ENCODE data around the gene MMP20. TPM values are rescaled to one million over a fixed set of nuclear protein-coding genes. Genes with fewer than 3 reads are reported as not detected.

The MMP20 gene
- polyA plus RNA-seq, 4 donors, result not detected

DNA sequence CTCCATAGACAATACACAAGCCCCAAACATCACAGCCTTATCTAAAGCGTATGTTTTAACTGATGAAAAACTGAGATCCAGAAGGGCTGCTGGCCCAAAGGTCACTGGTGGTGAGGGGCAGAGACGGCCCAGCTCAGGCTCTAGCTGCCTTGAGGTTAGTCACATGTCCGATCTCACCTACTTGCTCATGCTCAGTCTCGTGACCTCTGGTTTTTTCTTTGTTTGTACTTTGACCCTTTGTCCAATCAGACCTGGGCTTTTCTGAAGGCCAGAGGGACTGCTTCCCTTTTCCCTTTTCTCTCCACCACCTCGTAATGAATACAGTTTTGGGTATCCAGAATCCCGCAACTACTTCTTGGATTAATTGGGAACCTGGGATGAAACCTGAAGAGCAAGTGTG lies 28.6 kb downstream of the MMP20 start:
- no peak for DNase-seq (ENCODE audit: low read depth in 4 of 4, low spot score in 2 of 4)

DNA sequence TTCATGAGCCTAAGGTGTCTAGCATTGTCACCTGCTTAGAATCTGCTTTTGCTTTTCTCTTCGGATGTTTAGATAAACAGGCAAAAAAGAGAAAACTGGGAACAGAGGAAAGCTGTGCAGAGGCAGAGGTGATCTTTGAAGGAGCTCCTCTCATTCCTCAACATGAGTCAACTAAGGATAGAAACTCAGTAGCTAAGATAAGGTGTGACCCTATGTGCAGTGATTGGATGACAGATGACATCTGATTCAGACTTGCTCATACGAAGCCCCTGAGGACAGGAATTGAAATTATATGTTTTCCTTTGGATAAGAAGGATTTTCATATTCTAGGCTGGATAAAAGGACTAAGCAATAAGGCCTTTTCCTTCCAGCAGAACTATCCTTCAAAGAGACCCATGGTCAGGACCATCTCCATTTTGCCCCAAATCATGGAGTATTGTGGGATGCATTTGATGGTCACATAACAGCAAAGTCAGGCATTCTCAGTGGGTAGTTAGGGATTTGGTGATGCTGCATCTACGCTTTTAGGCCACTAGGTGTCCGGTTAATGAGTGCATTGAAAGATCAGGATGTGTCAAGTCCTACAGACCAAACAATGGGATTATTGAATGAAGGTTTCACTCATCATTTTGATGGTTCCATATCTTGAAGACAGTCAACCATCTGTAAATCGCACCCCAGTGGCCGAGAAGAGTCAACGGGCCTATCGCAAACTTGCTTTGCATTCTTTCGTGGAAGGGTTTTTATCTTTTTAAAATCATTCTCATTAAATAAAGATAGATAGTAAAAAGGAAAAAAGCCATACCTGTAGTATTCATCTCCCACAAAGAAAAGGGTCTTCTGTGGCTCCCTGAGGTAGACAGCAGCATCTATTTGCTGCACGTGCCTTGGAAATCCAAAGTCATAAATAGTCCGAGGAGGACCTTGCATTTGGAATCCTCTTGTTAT lies 32.2 kb downstream of the MMP20 start:
- no peak for DNase-seq (ENCODE audit: low read depth in 4 of 4, low spot score in 2 of 4)

DNA sequence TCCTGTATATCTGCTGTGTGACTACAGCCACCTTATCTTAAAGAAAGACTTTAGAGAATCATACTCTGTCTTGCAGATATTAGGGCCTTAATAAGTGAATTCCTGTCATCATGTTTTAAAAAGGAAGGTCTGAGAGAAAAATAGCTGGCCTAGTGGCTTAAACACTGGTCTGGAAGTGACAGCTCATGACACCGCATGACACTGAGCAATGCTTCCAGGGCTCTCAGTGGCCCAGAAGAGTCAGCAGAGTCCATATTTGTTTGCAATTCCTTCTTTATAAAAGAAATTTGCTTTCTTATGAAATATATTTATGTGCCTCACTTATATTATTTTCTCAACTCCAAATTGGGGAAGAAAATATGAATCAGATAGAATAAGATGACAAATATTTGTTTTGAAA lies 33.0 kb downstream of the MMP20 start:
- DNase-seq (ENCODE audit: low read depth in 4 of 4, low spot score in 2 of 4), result no peak

DNA sequence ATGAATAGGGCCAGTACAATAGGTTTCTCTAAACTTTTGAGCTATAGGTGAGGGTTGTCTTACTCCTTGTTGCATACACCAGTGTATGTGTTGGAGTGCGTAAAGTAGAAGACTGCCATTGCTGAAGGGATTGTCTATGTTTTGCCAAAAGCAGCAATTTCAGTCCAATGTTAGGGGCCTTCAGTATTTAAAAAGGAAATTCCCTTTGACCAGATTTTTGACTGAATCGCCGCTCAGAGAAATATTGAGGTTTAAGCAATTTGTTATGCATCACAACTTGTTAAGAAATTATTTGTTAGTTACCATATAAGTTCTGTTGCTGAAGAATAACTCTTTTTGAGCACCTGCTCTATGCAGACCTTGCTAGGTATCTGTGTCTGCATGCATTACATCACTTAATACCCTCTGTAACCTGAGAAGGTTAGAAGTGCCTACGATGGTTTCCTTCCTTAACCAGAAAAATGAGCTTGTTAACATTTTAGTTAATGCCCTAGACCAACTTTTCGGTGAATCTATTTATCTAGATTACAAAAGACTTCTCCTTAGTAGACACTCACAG lies 33.9 kb downstream of the MMP20 start:
- no peak for DNase-seq (ENCODE audit: low read depth in 4 of 4, low spot score in 2 of 4)

DNA sequence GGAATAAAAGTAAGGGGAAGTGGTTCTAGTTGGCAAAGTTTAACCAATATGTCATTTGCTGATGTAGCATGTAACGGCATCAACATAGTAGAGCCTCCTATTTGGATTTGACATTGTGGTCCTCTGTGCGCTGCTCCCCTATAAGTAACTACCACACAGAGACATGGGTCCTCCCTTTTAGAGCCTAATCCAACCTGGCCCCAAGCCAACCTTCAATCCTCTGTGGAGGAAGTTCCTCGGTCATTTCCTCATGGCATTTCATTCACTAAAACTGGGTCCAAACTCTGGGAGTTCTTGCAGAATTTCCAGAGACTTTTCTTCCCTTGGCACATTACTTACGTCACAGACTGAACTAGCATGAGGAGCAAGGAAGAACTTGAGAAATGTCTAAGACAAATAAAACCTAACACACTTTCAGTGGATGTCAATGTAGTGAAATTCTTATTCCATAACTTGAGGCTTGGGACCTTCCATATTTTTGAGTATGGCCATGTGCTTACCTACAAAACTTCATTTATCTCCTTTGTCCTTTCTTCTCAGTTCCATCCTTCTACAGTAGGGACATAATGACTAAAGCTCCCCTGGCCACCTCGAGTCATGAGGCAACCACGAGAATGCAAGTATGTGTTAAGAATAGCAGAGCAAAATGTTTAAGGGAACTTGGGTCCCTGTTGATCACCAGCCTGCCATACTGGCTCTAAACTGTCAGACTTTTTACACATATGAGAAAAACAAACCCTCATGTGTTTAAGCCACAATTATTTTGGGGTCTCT lies 34.7 kb downstream of the MMP20 start:
- DNase-seq (ENCODE audit: low read depth in 4 of 4, low spot score in 2 of 4), result no peak

DNA sequence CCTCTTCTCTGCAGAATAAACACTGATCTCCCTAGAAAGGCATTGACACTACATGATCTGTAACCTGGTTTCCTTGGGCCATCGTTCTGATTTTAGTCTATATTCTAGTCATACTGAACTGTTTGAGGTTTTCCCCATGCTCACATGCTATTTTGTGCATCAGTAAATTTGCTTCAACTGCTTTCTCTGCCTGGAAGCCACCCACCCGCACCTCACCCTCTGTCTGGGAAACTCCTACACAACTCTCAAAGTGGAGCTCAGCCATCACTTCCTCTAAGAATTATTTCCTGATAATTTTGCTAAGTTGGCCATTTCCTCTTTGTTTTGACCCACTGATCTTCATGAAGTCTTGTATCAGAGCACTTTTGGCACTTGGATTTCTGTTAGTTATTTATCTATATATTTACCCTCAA lies 36.1 kb downstream of the MMP20 start:
- no peak for DNase-seq (ENCODE audit: low read depth in 4 of 4, low spot score in 2 of 4)

DNA sequence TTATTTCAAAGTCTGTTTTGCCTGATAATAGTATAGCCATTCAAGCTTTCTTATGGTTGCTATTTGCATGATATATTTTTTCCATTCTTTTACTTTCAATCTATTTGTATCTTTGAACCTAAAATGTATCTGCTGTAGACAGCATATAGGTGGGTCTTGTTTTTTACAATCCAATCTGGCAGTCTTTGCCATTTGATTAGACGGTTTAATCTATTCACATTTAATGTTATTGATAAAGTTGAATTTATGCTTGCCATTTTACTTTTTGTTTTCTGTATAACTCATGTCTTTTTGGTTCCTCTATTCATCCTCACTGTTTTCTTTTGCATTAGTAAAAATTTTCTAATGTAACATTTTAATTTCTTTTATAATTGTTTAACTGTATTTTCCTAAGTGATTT lies 37.4 kb downstream of the MMP20 start:
- DNase-seq (ENCODE audit: low read depth in 4 of 4, low spot score in 2 of 4), result no peak

DNA sequence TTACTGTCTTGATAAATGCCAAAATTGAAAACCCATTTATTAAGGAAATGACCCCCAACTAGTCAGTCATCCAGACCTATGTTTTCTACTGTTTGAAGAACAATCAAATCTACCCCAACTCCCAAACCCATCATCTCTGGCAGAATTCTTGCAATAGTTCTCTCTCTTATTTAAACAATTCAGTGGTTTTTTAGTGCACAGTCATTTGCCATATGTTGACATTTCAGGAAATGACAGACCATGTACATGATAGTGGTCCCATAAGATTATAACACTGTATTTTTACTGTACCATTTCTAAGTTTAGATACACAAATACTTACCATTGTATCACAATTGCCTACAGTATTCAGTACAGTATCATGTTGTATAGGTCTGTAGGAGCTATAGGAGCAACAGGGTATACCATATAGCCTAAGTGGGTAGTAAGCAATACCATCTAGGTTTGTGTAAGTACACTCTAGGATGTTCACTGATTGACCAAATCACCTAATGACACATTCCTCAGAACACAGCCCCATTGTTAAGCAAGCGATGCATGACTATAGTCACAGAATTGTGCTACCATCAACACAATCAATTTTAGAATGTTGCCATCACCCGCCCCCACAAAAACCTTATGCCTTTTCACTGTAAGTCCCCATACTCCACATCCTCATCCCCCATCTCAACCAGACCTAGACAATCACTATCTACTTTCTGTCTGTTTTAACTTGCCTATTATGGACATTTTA lies 41.8 kb downstream of the MMP20 start:
- no peak for DNase-seq (ENCODE audit: low read depth in 4 of 4, low spot score in 2 of 4)

DNA sequence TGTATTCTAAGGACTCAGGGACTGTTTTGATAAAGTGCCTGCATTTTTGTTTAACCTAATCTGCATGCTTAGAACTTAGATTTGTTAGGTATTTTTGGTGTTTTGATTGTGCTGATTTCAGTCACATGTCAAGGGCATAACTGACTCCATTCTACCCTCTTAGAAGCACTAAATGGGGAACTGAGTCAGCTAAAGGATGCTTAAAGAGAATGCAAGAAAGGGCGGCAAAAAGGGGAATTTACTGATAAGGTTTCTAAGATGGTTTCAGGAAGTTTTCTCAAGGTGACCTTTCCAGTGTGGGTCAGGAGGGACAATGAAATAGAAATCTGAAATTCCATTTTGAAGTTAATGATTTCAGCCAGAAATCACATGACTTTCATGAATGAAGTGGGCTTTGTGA lies 43.0 kb downstream of the MMP20 start:
- DNase-seq (ENCODE audit: low read depth in 4 of 4, low spot score in 2 of 4), result no peak

DNA sequence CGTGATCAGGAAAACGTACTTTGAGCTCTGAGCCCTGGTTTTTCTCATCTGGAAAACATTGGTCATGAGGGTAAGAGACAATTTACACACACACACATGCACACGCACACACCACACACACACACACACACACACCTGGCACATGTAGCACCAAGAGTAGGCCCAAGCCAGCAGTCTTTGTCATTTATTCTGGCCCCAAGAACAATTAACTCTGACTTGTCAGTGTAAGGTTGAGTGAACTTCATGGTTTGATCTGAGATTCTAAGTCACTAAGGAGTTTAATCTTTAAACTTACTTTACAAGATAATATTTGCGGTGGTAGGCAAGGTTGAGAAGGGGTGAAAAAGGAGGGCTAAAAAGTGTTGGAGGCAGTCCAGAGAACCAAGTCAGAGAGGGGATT lies 44.1 kb downstream of the MMP20 start:
- DNase-seq (ENCODE audit: low read depth in 4 of 4, low spot score in 2 of 4), result peak in 1 of 4 donors; percentile 15

DNA sequence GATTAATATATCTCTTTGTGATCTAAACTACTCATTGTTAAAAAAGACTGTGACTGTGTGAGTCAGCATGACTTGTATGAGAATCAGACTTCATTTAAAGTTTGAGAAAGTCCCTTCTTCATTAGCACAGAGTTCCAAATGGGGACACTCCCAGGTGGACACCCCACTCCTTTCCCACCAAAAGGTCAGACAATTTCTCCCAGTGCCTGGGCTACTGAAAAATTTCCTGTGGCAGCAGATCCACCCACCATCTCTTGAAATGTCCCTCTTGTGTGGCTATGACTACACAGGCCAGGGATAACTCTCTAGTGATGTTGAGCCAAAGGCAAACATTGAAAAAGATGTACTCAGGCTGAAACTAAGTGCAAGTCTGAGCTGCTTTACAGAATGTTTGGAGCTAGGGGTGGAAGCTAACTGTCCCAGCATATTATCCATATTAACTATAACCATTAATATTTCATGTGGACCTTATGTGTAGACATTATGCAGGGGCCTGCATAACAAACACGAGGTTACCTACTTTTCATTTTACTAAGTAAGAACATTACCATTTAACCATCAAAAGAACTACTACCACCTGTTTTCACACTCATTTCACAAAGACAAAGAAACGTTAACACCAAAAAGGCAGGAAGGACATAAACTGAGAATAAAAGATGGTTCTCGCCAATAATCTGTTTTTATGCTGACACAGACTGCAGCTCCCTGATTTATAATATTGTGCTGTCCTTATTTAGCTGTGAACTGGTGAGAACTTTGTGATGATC lies 44.8 kb downstream of the MMP20 start:
- DNase-seq (ENCODE audit: low read depth in 4 of 4, low spot score in 2 of 4), result no peak

DNA sequence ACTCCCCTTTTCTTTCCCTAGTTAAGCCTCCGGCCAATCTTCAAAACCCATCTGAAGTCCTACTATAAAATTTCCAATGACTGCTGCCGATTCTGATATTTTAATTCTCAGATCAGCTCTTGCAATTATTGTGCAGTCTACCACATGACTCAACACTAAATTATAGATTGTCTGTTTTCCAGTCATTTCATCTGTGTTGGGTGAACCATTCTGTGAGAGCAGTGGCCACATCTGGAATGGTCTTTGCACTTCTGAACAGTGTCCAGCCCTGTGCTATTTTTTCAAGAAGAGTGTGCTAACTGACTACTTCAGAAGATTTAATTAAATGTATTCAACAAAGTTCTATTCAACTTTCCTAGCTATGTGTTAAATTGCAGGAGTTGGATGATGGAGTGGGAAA lies 47.4 kb downstream of the MMP20 start:
- no peak for DNase-seq (ENCODE audit: low read depth in 4 of 4, low spot score in 2 of 4)

DNA sequence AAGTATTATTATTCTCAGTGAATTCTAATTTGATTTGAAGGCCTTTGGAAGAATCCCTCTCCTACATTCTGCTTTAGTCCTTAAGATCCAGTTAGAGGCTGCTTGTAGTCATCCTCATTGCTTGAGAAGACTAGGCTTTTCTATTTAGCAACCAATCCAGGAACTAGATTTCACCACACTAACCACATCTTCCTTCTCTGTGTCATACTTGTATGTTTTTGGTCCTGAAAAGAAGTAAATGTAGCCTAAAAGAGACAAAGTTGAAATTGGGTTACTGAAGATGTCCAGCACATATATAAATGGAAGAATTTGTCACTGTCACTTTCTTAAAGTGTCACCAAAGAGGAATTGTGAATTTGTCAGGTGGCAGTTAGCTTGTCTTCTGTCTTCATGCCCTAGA lies 48.0 kb downstream of the MMP20 start:
- no peak for DNase-seq (ENCODE audit: low read depth in 4 of 4, low spot score in 2 of 4)

DNA sequence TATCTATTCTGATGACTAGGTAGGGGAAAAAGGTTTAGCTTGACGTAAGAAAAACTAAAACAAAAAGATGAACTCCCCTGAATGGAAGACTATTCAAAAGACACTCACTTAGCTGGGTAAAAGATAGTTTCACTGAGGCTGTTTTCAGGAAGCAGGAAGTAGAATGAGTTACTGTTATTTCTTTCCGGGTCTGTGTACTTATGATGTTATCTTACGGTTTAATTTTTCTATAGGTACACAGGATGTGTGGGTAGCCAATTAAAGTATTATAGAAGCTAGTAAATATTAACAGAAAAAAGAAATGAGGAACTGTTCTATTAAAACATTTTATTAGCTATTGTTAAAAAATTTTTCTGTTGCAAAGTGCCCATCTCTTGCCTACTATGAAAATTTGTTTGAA lies 48.8 kb downstream of the MMP20 start:
- no peak for DNase-seq (ENCODE audit: low read depth in 4 of 4, low spot score in 2 of 4)

DNA sequence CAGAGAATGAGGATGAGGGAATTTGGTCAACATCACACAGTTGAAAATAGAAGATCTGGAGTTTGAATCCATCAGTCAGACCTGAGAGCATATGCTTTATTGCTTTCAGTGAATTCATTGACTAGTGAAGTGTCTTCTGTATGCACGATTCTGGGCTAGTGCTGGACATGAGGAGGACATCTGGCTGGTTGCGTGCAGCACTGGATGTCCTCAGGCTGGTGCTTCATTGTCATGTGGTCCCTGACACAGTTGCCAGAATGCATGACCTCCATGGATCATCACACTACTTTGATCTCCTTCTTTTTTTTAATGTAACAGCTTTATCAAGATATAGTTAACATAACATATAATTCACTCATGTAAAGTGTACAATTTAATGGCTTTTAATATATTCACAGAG lies 50.1 kb downstream of the MMP20 start:
- DNase-seq (ENCODE audit: low read depth in 4 of 4, low spot score in 2 of 4), result no peak

DNA sequence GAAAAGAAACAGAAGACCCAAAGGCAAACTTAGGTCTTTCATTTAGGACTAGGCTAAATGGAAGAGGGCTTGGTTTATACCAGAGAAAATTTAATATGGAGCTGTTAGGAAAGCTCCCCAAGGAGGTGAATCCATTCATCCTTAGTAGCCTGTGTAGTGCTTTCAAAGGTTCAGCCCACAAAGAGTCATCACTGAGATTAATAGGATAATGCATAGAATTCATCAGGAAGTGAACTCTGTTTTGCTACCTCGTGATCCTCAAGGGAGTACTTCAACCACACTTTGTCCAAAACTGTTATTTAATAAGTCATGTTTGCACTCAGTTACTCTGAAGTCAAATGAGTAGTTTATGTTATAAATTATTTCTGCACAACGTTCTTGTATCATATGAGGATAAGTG lies 51.3 kb downstream of the MMP20 start:
- DNase-seq (ENCODE audit: low read depth in 4 of 4, low spot score in 2 of 4), result no peak

DNA sequence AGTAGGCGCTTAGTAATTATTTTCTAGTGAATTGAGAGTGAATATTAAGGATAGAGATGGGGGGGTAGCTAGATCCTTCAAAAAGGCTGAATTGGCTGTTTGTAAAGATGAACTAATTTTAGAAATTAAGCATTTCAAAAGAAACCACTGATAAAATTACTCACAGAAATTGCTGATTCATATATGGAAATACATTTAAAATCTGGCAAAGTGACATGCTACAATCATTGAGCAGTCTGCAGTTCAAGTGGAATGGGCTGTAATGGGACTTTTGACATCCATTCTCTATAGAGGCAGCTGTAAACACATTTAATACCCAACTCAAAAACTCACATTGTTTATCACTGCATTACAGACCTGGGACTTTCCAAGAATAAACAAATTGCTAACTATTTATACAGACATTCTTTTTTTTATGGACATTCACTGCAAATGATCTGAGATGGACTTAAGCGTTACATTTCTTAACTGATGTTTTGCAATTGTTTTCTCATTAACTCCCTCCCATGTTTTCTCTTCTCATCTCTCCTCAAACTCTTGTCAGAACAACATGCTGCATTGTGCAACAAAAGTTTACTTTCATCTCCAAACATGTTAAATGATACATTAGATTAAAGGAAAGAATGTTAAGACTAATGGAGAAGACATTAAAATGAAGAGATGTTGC lies 52.4 kb downstream of the MMP20 start:
- DNase-seq (ENCODE audit: low read depth in 4 of 4, low spot score in 2 of 4), result no peak

DNA sequence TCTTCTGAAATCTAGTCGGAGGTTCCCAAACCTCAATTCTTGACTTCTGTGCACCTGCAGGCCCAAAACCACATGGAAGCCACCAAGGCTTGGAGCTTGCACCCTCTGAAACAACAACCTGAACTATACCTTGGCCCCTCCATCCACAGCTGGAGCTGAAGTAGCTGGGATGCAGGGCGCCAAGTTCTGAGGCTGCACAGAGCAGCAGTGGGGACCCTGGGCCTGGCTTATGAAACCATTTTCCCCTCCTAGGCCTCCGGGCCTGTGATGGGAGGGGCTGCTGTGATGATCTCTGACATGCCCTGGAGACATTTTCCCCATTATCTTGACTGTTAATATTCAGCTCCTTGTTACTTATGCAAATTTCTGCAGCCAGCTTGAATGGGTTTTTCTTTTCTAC lies 56.3 kb downstream of the MMP20 start:
- no peak for DNase-seq (ENCODE audit: low read depth in 4 of 4, low spot score in 2 of 4)

DNA sequence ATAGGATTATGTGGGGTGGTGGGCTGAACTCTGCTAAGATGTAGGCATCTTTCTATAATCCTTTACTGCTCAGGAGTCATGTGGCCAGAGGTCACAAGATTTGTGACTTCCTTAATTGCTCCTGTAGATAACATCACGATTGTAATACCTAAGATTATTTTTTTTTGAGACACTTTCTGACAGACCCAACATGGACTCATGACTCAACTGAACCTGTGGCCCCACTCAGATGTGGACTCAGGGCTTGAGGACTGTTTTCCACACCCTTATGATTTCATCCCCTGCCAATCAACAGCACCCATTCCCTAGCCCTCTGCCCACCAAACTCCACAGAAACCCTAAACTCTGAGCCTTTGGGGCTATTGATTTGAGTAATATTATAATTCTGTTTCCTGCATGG lies 59.0 kb downstream of the MMP20 start:
- no peak for DNase-seq (ENCODE audit: low read depth in 4 of 4, low spot score in 2 of 4)

DNA sequence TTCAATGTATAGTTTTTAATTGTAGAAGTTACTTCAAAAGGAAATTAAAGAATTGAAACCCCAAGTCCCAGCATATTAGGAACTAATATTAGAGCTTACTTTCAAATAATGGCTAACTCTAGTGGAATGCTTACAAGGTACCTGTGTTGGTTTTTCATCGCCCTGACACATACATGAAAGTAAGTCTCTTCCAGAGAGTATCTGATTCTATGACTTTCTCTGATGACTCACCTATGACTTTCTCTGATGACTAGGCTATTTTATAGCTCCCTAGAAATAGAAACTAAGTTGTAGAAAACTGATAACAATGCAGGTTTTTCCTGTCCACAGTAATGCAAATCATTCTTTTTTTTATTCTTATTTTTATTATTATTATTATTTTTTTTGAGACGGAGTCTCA lies 61.0 kb downstream of the MMP20 start:
- no peak for DNase-seq (ENCODE audit: low read depth in 4 of 4, low spot score in 2 of 4)

All from left renal cortex interstitium (tissue), 4 donors.